Neural cell (in vitro differentiated cells): Measurements from ENCODE around the gene SMAP2. TPM values are rescaled to one million over a fixed set of nuclear protein-coding genes. Genes with fewer than 3 reads are reported as not detected.
A peak's percentile ranks its signal among the peaks of the same experiment; 100 is the strongest.

Experiments
- H2AFZ ChIP-seq: fragments of 200-600, 300-800 bp; sonication (generic), shearing (Covaris generic); 2 replicates; pipeline ENCODE4 v1.6.0; 2014; ENCODE audit warnings: low read depth, mild to moderate bottlenecking, antibody characterized with exemption, low read length, moderate library complexity
- H3F3A ChIP-seq: fragments of 200-600 bp; shearing (Covaris generic); 2 replicates; pipeline ENCODE4 v1.6.1; 2016; ENCODE audit warnings: mild to moderate bottlenecking, moderate library complexity, mixed read lengths, antibody characterized with exemption, low read length; ENCODE audit not compliant: insufficient read depth, poor library complexity, severe bottlenecking
- H3K27ac ChIP-seq: fragments of 200-600, 300-800 bp; sonication (generic), shearing (Covaris generic); 2 replicates; pipeline ENCODE4 v1.5.1; 2014; ENCODE audit warnings: mild to moderate bottlenecking, low read length, moderate library complexity
- H3K27me3 ChIP-seq: fragments of 300-800, 200-600 bp; sonication (generic), shearing (Covaris generic); 2 replicates; pipeline ENCODE4 v1.6.0; 2014; ENCODE audit warnings: mild to moderate bottlenecking, low read depth, low read length, moderate library complexity; ENCODE audit not compliant: insufficient read depth
- H3K36me3 ChIP-seq: fragments of 300-800, 200-600 bp; sonication (generic), shearing (Covaris generic); 2 replicates; pipeline ENCODE4 v1.5.1; 2014; ENCODE audit warnings: mild to moderate bottlenecking, antibody characterized with exemption, low read length, moderate library complexity; ENCODE audit not compliant: insufficient read depth
- H3K4me2 ChIP-seq: fragments of 300-800, 200-600 bp; sonication (generic), shearing (Covaris generic); 2 replicates; pipeline ENCODE4 v1.6.0; 2014; ENCODE audit warnings: mild to moderate bottlenecking, low read length
- H3K4me3 ChIP-seq: fragments of 300-800, 200-600 bp; sonication (generic), shearing (Covaris generic); 2 replicates; pipeline ENCODE4 v1.5.1; 2014; ENCODE audit warnings: mild to moderate bottlenecking, low read length, moderate library complexity
- H3K79me2 ChIP-seq: fragments of 200-600 bp; shearing (Covaris generic); replicated peaks from 2 replicates; pipeline ENCODE4 v1.6.0; 2014; ENCODE audit warnings: mild to moderate bottlenecking, low read length, moderate library complexity; ENCODE audit not compliant: insufficient read depth
- H3K9ac ChIP-seq: fragments of 300-800, 200-600 bp; sonication (generic), shearing (Covaris generic); 2 replicates; pipeline ENCODE4 v1.6.1; 2016; ENCODE audit warnings: mild to moderate bottlenecking, low read length, mixed read lengths
- H3K9me2 ChIP-seq: fragments of 200-600 bp; shearing (Covaris generic); 2 replicates; pipeline ENCODE4 v1.6.1; 2016; ENCODE audit warnings: mild to moderate bottlenecking, low read length, mixed read lengths; ENCODE audit not compliant: insufficient read depth
- H3K9me3 ChIP-seq: fragments of 200-600, 300-800 bp; sonication (generic), shearing (Covaris generic); 2 replicates; pipeline ENCODE4 v1.6.1; 2016; ENCODE audit warnings: mild to moderate bottlenecking, mixed run types, low read length, moderate library complexity, mixed read lengths
- H4K20me1 ChIP-seq: fragments of 200-600 bp; shearing (Covaris generic); 2 replicates; pipeline ENCODE4 v1.6.1; 2016; ENCODE audit warnings: mild to moderate bottlenecking, mixed run types; ENCODE audit not compliant: insufficient read depth
- CTCF ChIP-seq: fragments of 450-650 bp; IDR thresholded peaks from 2 replicates; pipeline ENCODE4 v1.5.1; 2014; ENCODE audit warnings: antibody characterized with exemption, mild to moderate bottlenecking, moderate library complexity; ENCODE audit not compliant: poor library complexity, severe bottlenecking
- EP300 ChIP-seq: fragments of 450-650 bp; conservative IDR thresholded peaks from 2 replicates; pipeline ENCODE4 v1.6.1; 2014; ENCODE audit warnings: antibody characterized with exemption, mild to moderate bottlenecking, moderate library complexity; ENCODE audit not compliant: poor library complexity, severe bottlenecking
- EZH2 ChIP-seq: fragments of 200-600, 300-800 bp; shearing (Covaris generic), sonication (generic); IDR thresholded peaks from 2 replicates; pipeline ENCODE4 v1.6.1; 2014; ENCODE audit warnings: antibody characterized with exemption, low read length, borderline replicate concordance, mild to moderate bottlenecking; ENCODE audit not compliant: insufficient read depth, poor library complexity, severe bottlenecking
- MXI1 ChIP-seq: fragments of 450-650 bp; conservative IDR thresholded peaks from 2 replicates; pipeline ENCODE4 v1.6.1; 2014; ENCODE audit warnings: antibody characterized with exemption, mild to moderate bottlenecking; ENCODE audit not compliant: poor library complexity, severe bottlenecking
- POLR2AphosphoS5 ChIP-seq: IDR thresholded peaks from 2 replicates; pipeline ENCODE4 v1.6.1; 2012
- RAD21 ChIP-seq: fragments of 450-650 bp; conservative IDR thresholded peaks from 2 replicates; pipeline ENCODE4 v1.6.1; 2014; ENCODE audit warnings: antibody characterized with exemption, mild to moderate bottlenecking, moderate library complexity
- REST ChIP-seq: IDR thresholded peaks from 2 replicates; pipeline ENCODE4 v1.6.1; 2012; ENCODE audit warnings: borderline replicate concordance
- SMC3 ChIP-seq: fragments of 450-650 bp; conservative IDR thresholded peaks from 2 replicates; pipeline ENCODE4 v1.6.1; 2014; ENCODE audit warnings: antibody characterized with exemption, mild to moderate bottlenecking, moderate library complexity; ENCODE audit not compliant: poor library complexity
- TAF1 ChIP-seq: IDR thresholded peaks from 2 replicates; pipeline ENCODE4 v1.6.1; 2012; ENCODE audit warnings: low read depth
- polyA plus RNA-seq: library from polyadenylated mRNA; depleted of rRNA; stranded (reverse); fragments of >200 nt; gene quantifications from 2 replicates; pipeline ENCODE4 v1.2.3, GENCODE V29; 2014

SMAP2 gene
- polyA plus RNA-seq, 1 donor from 2014 or later: 46.8 TPM

GRCh38 chr1:40449684-40450494, 76.4 kb downstream of the SMAP2 start, which contains the start of gene ZFP69B:
TSS of gene ZFP69B (plus strand) at chr1:40450476. CDS start at chr1:40450962, 486 bp downstream.
- Histone ChIP-seq H3F3A (peaks cover 7% of the 10 kb centered on the region), H3K4me3 (peak within 1 kb of the TSS; percentile 74), H3K27me3 (no peaks in the 10 kb centered on the region), H3K4me2 (peak within 1 kb of the TSS; percentile 94), H3K9me2 (no peaks in the 10 kb centered on the region), H3K36me3 (peaks cover 16% of the 10 kb centered on the region), H3K27ac (peak within 1 kb of the TSS; percentile 94), H2AFZ (peak within 1 kb of the TSS; percentile 63), H3K9ac (peak within 1 kb of the TSS; percentile 94), H4K20me1 (no peaks in the 10 kb centered on the region), H3K79me2 (peaks cover 30% of the 10 kb centered on the region), H3K9me3 (peaks cover 3% of the 10 kb centered on the region)
- TF ChIP-seq EZH2: no peak
- TF ChIP-seq TAF1: peak; percentile 95
- TF ChIP-seq MXI1: peak; percentile 82
- peak; percentile 30 for TF ChIP-seq SMC3
- TF ChIP-seq RAD21: peak; percentile 34
- TF ChIP-seq EP300: peak; percentile 61
- peak; percentile 98 for TF ChIP-seq POLR2AphosphoS5
- peak; percentile 89 for TF ChIP-seq REST
- TF ChIP-seq CTCF: peak; percentile 36

GRCh38 chr1:40450495-40451237, 77.1 kb downstream of the SMAP2 start:
- Histone ChIP-seq H3K9me3 (peaks cover 7% of the 10 kb centered on the region), H3K9me2 (no peaks in the 10 kb centered on the region), H3K27ac (peak overlapping the region; percentile 94), H4K20me1 (no peaks in the 10 kb centered on the region), H3K4me2 (peak overlapping the region; percentile 94), H3K9ac (peak overlapping the region; percentile 94), H3K36me3 (peaks cover 22% of the 10 kb centered on the region), H3F3A (peaks cover 7% of the 10 kb centered on the region), H3K27me3 (no peaks in the 10 kb centered on the region), H2AFZ (peak overlapping the region; percentile 63), H3K4me3 (peak overlapping the region; percentile 74), H3K79me2 (peaks cover 30% of the 10 kb centered on the region)
- TF ChIP-seq RAD21 (no peak), EZH2 (no peak), REST (no peak), CTCF (no peak), TAF1 (no peak), POLR2AphosphoS5 (no peak), MXI1 (no peak), SMC3 (no peak), EP300 (no peak)
